HepG2 (cell line): ENCODE results near the gene TC2N. TPM values are rescaled to one million over a fixed set of nuclear protein-coding genes. Genes with fewer than 3 reads are reported as not detected.

Experiments used
- ATAC-seq: fragments of 200-7000 bp; cut with Tn5 transposase; 3 replicates; pipeline ENCODE4 v1.9.1; 2020; ENCODE audit warnings: mild to moderate bottlenecking, moderate library complexity
- BruUV-seq: library from RNA; stranded (reverse); fragments of 400-500 nt; replicated peaks from 2 replicates; lab custom pipeline; 2021; lab: Mats Ljungman, UMichigan
- CTCF ChIA-PET: fragments of 300-600 bp; formaldehyde crosslinking; extraction: SDS; loops from one replicate; lab custom pipeline; 2021; ENCODE audit warnings: low total read pairs, inconsistent platforms, low intra/inter-chr PET ratio; lab: Yijun Ruan, JAX
- POLR2A ChIA-PET: fragments of 350-600 bp; sonication (Branson Sonifier 250); formaldehyde crosslinking; loops from one replicate; lab custom pipeline; 2020; ENCODE audit warnings: antibody characterized with exemption, inconsistent platforms; lab: Yijun Ruan, JAX
- DNase-seq: peaks from one replicate; pipeline ENCODE4 v3.0.0-alpha.2; 2015; ENCODE audit warnings: low spot score
- FAIRE-seq: peaks from 3 replicates; lab custom pipeline; 2011; peaks lifted over from hg19 to GRCh38; lab: Jason Lieb, UNC
- H2AFZ ChIP-seq: one replicate; pipeline ENCODE4 v1.6.1; 2011; ENCODE audit warnings: low read length, inconsistent platforms
- H3K27ac ChIP-seq: fragments of 300-600 bp; 3 replicates; pipeline ENCODE4 v1.8.0; 2011; ENCODE audit warnings: mixed run types, mild to moderate bottlenecking, mixed read lengths, low read length, inconsistent platforms; ENCODE audit not compliant: insufficient read depth; ENCODE audit errors: extremely low read length
- H3K27me3 ChIP-seq, 2 experiments: fragments of 200-600 bp in 1 of 2; 2 replicates in 1 of 2; 3 replicates in 1 of 2; pipeline versions ENCODE4 v1.6.0 to v1.8.0; 2011; ENCODE audit warnings: low read length in 2 of 2, mild to moderate bottlenecking in 2 of 2, moderate library complexity in 2 of 2, inconsistent platforms in 1 of 2; ENCODE audit not compliant: insufficient read depth in 2 of 2, control insufficient read depth in 1 of 2
- H3K36me3 ChIP-seq, 2 experiments: fragments of 200-600 bp in 1 of 2; replicated peaks in 1 of 2; 2 replicates in 1 of 2; 3 replicates in 1 of 2; pipeline versions ENCODE4 v1.5.1 to v1.8.0; 2011; ENCODE audit warnings: low read length in 2 of 2, inconsistent platforms in 1 of 2; ENCODE audit not compliant: insufficient read depth in 2 of 2, control insufficient read depth in 1 of 2
- H3K4me1 ChIP-seq: 2 replicates; pipeline ENCODE4 v1.5.1; 2012; ENCODE audit warnings: low read length, inconsistent platforms; ENCODE audit not compliant: insufficient read depth
- H3K4me2 ChIP-seq: 2 replicates; pipeline ENCODE4 v1.6.0; 2011; ENCODE audit warnings: low read depth, low read length, inconsistent platforms
- H3K4me3 ChIP-seq, 3 experiments: fragments of 200-600 bp in 1 of 3; sonication (generic), shearing (Covaris generic) in 1 of 3; replicated peaks in 1 of 3; 2 replicates each; pipeline ENCODE4 v1.5.1; 2011 to 2016; ENCODE audit warnings: low read length in 3 of 3, inconsistent platforms in 2 of 3, low read depth in 2 of 3, mild to moderate bottlenecking in 2 of 3, control low read depth in 1 of 3, mixed read lengths in 1 of 3; ENCODE audit not compliant: insufficient read depth in 1 of 3
- H3K79me2 ChIP-seq: one replicate; pipeline ENCODE4 v1.6.1; 2011; ENCODE audit warnings: low read length, inconsistent platforms; ENCODE audit not compliant: insufficient read depth
- H3K9ac ChIP-seq: 2 replicates; pipeline ENCODE4 v1.6.0; 2011; ENCODE audit warnings: mild to moderate bottlenecking, low read depth, low read length, inconsistent platforms; ENCODE audit not compliant: insufficient read depth
- H3K9me3 ChIP-seq: 2 replicates; pipeline ENCODE4 v1.5.1; 2012; ENCODE audit warnings: mild to moderate bottlenecking, low read length
- H4K20me1 ChIP-seq: 2 replicates; pipeline ENCODE4 v1.6.0; 2011; ENCODE audit warnings: inconsistent platforms, mild to moderate bottlenecking, low read length, moderate library complexity; ENCODE audit not compliant: insufficient read depth
- ATAD3A ChIP-seq: sonication (generic); formaldehyde crosslinking; IDR thresholded peaks from 2 replicates; pipeline ENCODE4 v1.4.0; 2020; ENCODE audit warnings: missing genetic modification reagents
- FOXA1 ChIP-seq, 2 experiments: fragments of 450-650 bp in 1 of 2; sonication (generic) in 1 of 2; formaldehyde crosslinking in 1 of 2; IDR thresholded peaks; 2 replicates each; pipeline versions ENCODE4 v1.4.0 to v1.6.1; 2016 to 2020; ENCODE audit warnings: missing genetic modification reagents in 1 of 2
- MTA1 ChIP-seq: sonication (generic); formaldehyde crosslinking; IDR thresholded peaks from 2 replicates; pipeline ENCODE4 v1.4.0; 2020; ENCODE audit warnings: missing genetic modification reagents, mild to moderate bottlenecking, borderline replicate concordance
- MTF2 ChIP-seq: sonication (generic); formaldehyde crosslinking; IDR thresholded peaks from 2 replicates; pipeline ENCODE4 v1.5.0; 2020; ENCODE audit warnings: missing genetic modification reagents, borderline replicate concordance
- NRL ChIP-seq: sonication (generic); formaldehyde crosslinking; IDR thresholded peaks from 2 replicates; pipeline ENCODE4 v1.5.0; 2020; ENCODE audit warnings: missing genetic modification reagents, mild to moderate bottlenecking, moderate library complexity, borderline replicate concordance
- SETDB1 ChIP-seq: sonication (generic); formaldehyde crosslinking; IDR thresholded peaks from 2 replicates; pipeline ENCODE4 v1.5.1; 2020; ENCODE audit warnings: missing genetic modification reagents, mild to moderate bottlenecking, borderline replicate concordance
- SNRNP70 ChIP-seq: fragments of 200-400 bp; formaldehyde crosslinking; IDR thresholded peaks from 2 replicates; pipeline ENCODE4 v1.6.1; 2017; ENCODE audit warnings: mild to moderate bottlenecking, low read depth, low read length, moderate library complexity
- STAT5B ChIP-seq: sonication (generic); formaldehyde crosslinking; IDR thresholded peaks from 2 replicates; pipeline ENCODE4 v1.4.0; 2020; ENCODE audit warnings: missing genetic modification reagents
- ZMYM2 ChIP-seq: sonication (generic); formaldehyde crosslinking; IDR thresholded peaks from 2 replicates; pipeline ENCODE4 v1.8.0; 2022; ENCODE audit warnings: mild to moderate bottlenecking, missing genetic modification reagents
- ZNF251 ChIP-seq: sonication (generic); formaldehyde crosslinking; IDR thresholded peaks from 2 replicates; pipeline ENCODE4 v1.9.0; 2021; ENCODE audit warnings: mild to moderate bottlenecking, missing genetic modification reagents
- ZNF563 ChIP-seq: sonication (generic); formaldehyde crosslinking; IDR thresholded peaks from 2 replicates; pipeline ENCODE4 v1.8.0; 2022; ENCODE audit warnings: mild to moderate bottlenecking, moderate library complexity, missing genetic modification reagents
- ZNF572 ChIP-seq: sonication (generic); formaldehyde crosslinking; IDR thresholded peaks from 2 replicates; pipeline ENCODE4 v1.5.1; 2020; ENCODE audit warnings: mild to moderate bottlenecking, missing genetic modification reagents
- ZNF589 ChIP-seq: sonication (generic); formaldehyde crosslinking; conservative IDR thresholded peaks from 2 replicates; pipeline ENCODE4 v1.8.0; 2022; ENCODE audit warnings: mild to moderate bottlenecking, moderate library complexity, missing genetic modification reagents
- WGBS: methylation state at CpG from one replicate; pipeline ENCODE4 v1.1.6; 2017; ENCODE audit warnings: low lambda C conversion rate; 5-methylcytosine and 5-hydroxymethylcytosine counted together
- in situ Hi-C: cut with HindIII; loops from 2 replicates; pipeline ENCODE4 v1.10.0; 2017; ENCODE audit warnings: low pct_unique_long_range_greater_than_20kb; ENCODE audit not compliant: extremely low pct_ligation_motif_present
- intact Hi-C: fragments of 100-400 bp; cut with micrococcal nuclease; formaldehyde crosslinking; loops from one replicate; pipeline ENCODE4 v1.10.0; 2022; ENCODE audit not compliant: unreplicated experiment
- polyA plus RNA-seq, 8 experiments: library from polyadenylated mRNA; depleted of rRNA in 3 of 8; stranded (reverse) in 7 of 8; unstranded in 1 of 8; fragments of >200 nt; fragmentation: Illumina TruSeq in 4 of 8; extraction: Trizol in 4 of 8; gene quantifications; 2 replicates each; pipeline versions ENCODE4 v1.2.1 to v1.2.3, GENCODE V29; 2011 to 2016; ENCODE audit warnings: low read depth in 4 of 8, missing spikeins in 1 of 8, mixed read lengths in 1 of 8; ENCODE audit not compliant: insufficient read depth in 1 of 8
- total RNA-seq, 5 experiments: library from RNA; depleted of rRNA; stranded (reverse); fragments of >200 nt; fragmentation: Illumina TruSeq; extraction: Trizol; gene quantifications; 2 replicates each; pipeline ENCODE4 v1.2.3, GENCODE V29; 2016; ENCODE audit warnings: low read depth in 1 of 5
- TF ChIP-seq, protein P1 (sequence below): sonication (generic); formaldehyde crosslinking; IDR thresholded peaks from 2 replicates; pipeline ENCODE4 v1.4.0; 2020; ENCODE audit warnings: missing genetic modification reagents; ENCODE audit errors: not compliant biosample characterization
- TF ChIP-seq, protein P2 (sequence below): sonication (generic); formaldehyde crosslinking; IDR thresholded peaks from 2 replicates; pipeline ENCODE4 v1.5.1; 2020; ENCODE audit warnings: mild to moderate bottlenecking, moderate library complexity, missing genetic modification reagents
- TF ChIP-seq, protein P3 (sequence below): sonication (generic); formaldehyde crosslinking; IDR thresholded peaks from 2 replicates; pipeline ENCODE4 v1.4.0; 2020; ENCODE audit warnings: missing genetic modification reagents
- TF ChIP-seq, protein P4 (sequence below): sonication (generic); formaldehyde crosslinking; IDR thresholded peaks from 2 replicates; pipeline ENCODE4 v1.4.0; 2020; ENCODE audit warnings: low read depth, mild to moderate bottlenecking, missing genetic modification reagents

Gene TC2N
- total and polyA plus RNA-seq, 2 of the 13 experiments (the other 11 are each of a cell fraction or from before 2014, with no cell fraction given) = 0.03 TPM; not detected in 1

DNA sequence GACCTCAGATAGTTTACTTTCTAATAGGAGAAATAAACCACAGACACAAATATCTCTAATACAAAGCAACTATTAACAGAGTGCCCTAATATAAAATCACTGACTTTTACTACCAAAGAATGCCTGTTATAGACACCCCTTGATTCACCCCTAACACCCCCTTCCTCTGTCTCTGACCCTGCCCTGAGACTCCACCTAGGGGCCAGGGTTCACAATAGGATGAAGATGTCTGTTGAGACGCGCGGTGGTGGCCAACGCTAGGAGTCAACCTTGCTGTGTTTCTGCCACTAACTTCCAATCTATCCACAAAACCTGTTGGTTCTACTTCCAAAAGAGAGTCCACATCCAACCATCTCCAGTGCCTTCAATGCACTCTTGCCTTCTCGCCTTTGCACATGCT lies 10.9 kb upstream of the TC2N start:
- no peak for ATAC-seq
- Histone ChIP-seq H4K20me1 (no peaks in the 10 kb centered on the region), H3K9ac (no peak overlapping the region), H3K4me1 (peaks cover 21% of the 10 kb centered on the region), H3K4me2 (no peak overlapping the region), H3K79me2 (no peaks in the 10 kb centered on the region), H2AFZ (no peak overlapping the region), H3K4me3 (no peak overlapping the region), H3K9me3 (no peaks in the 10 kb centered on the region), H3K36me3 (no peaks in the 10 kb centered on the region), H3K27me3 (no peaks in the 10 kb centered on the region), H3K27ac (no peak overlapping the region)
- 88% methylated on average over 5 of the region's 5 CpGs for WGBS
- ChIA-PET CTCF (no interaction called here), POLR2A (no interaction called here)
- BruUV-seq = no TSS peak
- no peak for DNase-seq
- intact Hi-C loops = no loop called here
- in situ Hi-C loops = no loop called here
- TF ChIP-seq, protein P1, sequence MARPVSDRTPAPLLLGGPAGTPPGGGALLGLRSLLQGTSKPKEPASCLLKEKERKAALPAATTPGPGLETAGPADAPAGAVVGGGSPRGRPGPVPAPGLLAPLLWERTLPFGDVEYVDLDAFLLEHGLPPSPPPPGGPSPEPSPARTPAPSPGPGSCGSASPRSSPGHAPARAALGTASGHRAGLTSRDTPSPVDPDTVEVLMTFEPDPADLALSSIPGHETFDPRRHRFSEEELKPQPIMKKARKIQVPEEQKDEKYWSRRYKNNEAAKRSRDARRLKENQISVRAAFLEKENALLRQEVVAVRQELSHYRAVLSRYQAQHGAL (CRISPR knock-in tag) = no peak
- TF ChIP-seq FOXA1 (IDR thresholded peaks at IDR 0.05) = no peak
- TF ChIP-seq FOXA1 (CRISPR knock-in tag; IDR thresholded peaks at IDR 0.05) = no peak
- TF ChIP-seq, protein P2, sequence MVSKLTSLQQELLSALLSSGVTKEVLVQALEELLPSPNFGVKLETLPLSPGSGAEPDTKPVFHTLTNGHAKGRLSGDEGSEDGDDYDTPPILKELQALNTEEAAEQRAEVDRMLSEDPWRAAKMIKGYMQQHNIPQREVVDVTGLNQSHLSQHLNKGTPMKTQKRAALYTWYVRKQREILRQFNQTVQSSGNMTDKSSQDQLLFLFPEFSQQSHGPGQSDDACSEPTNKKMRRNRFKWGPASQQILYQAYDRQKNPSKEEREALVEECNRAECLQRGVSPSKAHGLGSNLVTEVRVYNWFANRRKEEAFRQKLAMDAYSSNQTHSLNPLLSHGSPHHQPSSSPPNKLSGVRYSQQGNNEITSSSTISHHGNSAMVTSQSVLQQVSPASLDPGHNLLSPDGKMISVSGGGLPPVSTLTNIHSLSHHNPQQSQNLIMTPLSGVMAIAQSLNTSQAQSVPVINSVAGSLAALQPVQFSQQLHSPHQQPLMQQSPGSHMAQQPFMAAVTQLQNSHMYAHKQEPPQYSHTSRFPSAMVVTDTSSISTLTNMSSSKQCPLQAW (CRISPR knock-in tag) = no peak
- TF ChIP-seq ZNF572 (CRISPR knock-in tag) = no peak
- no peak for TF ChIP-seq STAT5B
- TF ChIP-seq, protein P3, sequence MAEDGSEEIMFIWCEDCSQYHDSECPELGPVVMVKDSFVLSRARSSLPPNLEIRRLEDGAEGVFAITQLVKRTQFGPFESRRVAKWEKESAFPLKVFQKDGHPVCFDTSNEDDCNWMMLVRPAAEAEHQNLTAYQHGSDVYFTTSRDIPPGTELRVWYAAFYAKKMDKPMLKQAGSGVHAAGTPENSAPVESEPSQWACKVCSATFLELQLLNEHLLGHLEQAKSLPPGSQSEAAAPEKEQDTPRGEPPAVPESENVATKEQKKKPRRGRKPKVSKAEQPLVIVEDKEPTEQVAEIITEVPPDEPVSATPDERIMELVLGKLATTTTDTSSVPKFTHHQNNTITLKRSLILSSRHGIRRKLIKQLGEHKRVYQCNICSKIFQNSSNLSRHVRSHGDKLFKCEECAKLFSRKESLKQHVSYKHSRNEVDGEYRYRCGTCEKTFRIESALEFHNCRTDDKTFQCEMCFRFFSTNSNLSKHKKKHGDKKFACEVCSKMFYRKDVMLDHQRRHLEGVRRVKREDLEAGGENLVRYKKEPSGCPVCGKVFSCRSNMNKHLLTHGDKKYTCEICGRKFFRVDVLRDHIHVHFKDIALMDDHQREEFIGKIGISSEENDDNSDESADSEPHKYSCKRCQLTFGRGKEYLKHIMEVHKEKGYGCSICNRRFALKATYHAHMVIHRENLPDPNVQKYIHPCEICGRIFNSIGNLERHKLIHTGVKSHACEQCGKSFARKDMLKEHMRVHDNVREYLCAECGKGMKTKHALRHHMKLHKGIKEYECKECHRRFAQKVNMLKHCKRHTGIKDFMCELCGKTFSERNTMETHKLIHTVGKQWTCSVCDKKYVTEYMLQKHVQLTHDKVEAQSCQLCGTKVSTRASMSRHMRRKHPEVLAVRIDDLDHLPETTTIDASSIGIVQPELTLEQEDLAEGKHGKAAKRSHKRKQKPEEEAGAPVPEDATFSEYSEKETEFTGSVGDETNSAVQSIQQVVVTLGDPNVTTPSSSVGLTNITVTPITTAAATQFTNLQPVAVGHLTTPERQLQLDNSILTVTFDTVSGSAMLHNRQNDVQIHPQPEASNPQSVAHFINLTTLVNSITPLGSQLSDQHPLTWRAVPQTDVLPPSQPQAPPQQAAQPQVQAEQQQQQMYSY (CRISPR knock-in tag) = no peak
- TF ChIP-seq ZMYM2 (CRISPR knock-in tag) = no peak
- TF ChIP-seq SNRNP70 = no peak
- TF ChIP-seq MTF2 = no peak
- no peak for TF ChIP-seq ATAD3A (CRISPR knock-in tag)
- TF ChIP-seq ZNF251 (CRISPR knock-in tag) = no peak
- TF ChIP-seq NRL = no peak
- TF ChIP-seq ZNF563 (CRISPR knock-in tag) = no peak
- TF ChIP-seq SETDB1 (CRISPR knock-in tag) = no peak
- TF ChIP-seq ZNF589 (CRISPR knock-in tag) = no peak
- TF ChIP-seq, protein P4, sequence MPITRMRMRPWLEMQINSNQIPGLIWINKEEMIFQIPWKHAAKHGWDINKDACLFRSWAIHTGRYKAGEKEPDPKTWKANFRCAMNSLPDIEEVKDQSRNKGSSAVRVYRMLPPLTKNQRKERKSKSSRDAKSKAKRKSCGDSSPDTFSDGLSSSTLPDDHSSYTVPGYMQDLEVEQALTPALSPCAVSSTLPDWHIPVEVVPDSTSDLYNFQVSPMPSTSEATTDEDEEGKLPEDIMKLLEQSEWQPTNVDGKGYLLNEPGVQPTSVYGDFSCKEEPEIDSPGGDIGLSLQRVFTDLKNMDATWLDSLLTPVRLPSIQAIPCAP (CRISPR knock-in tag) = no peak
- TF ChIP-seq MTA1 = no peak
- no peak for FAIRE-seq
